CD14-positive monocyte (primary cell): ENCODE data around the gene NACAD. TPM values are rescaled to one million over a fixed set of nuclear protein-coding genes. Genes with fewer than 3 reads are reported as not detected.
A peak's percentile ranks its signal among the peaks of the same experiment; 100 is the strongest.

Experiments
- DNase-seq, 3 donors: peaks; one replicate each; pipeline ENCODE4 v3.0.0-alpha.2; 2011 to 2022
- H2AFZ ChIP-seq: 2 replicates; pipeline ENCODE4 v1.6.0; 2012; ENCODE audit warnings: mild to moderate bottlenecking, low read depth, low read length, inconsistent platforms; ENCODE audit not compliant: insufficient read depth, poor library complexity, severe bottlenecking
- H3K27ac ChIP-seq, 2 donors: 1 replicate in 1 of 2; 2 replicates in 1 of 2; pipeline ENCODE4 v1.5.1; 2012 to 2013; ENCODE audit warnings: low read length in 2 of 2, control low read depth in 1 of 2, inconsistent platforms in 1 of 2, low read depth in 1 of 2, mild to moderate bottlenecking in 1 of 2
- H3K27me3 ChIP-seq, 2 donors: one replicate each; pipeline versions ENCODE4 v1.6.0 to v1.6.1; 2011 to 2013; ENCODE audit warnings: low read length in 2 of 2; ENCODE audit not compliant: control insufficient read depth in 2 of 2, insufficient read depth in 2 of 2
- H3K36me3 ChIP-seq, 2 donors: replicated peaks in 1 of 2; 1 replicate in 1 of 2; 2 replicates in 1 of 2; pipeline versions ENCODE4 v1.5.1 to v1.6.1; 2012 to 2013; ENCODE audit warnings: low read length in 2 of 2, control low read depth in 1 of 2, inconsistent platforms in 1 of 2, mild to moderate bottlenecking in 1 of 2; ENCODE audit not compliant: insufficient read depth in 2 of 2, control insufficient read depth in 1 of 2
- H3K4me1 ChIP-seq, 2 donors: 1 replicate in 1 of 2; 2 replicates in 1 of 2; pipeline versions ENCODE4 v1.5.1 to v1.6.1; 2012 to 2013; ENCODE audit warnings: low read length in 2 of 2, control low read depth in 1 of 2, inconsistent platforms in 1 of 2, mild to moderate bottlenecking in 1 of 2, moderate library complexity in 1 of 2; ENCODE audit not compliant: insufficient read depth in 2 of 2, control insufficient read depth in 1 of 2
- H3K4me2 ChIP-seq: replicated peaks from 2 replicates; pipeline ENCODE3; 2012; ENCODE audit warnings: low read length, moderate library complexity, mild to moderate bottlenecking; ENCODE audit not compliant: poor library complexity, severe bottlenecking; ENCODE audit errors: extremely low read depth
- H3K4me3 ChIP-seq, 3 experiments: fragments of 200-600 bp in 1 of 3; sonication (generic) in 1 of 3; replicated peaks in 1 of 3; 1 replicate in 2 of 3; 2 replicates in 1 of 3; pipeline ENCODE4 v1.5.1; 2011 to 2013; ENCODE audit warnings: low read length in 3 of 3, mild to moderate bottlenecking in 3 of 3, control low read depth in 2 of 3, low read depth in 2 of 3, inconsistent platforms in 1 of 3, moderate library complexity in 1 of 3
- H3K79me2 ChIP-seq: 2 replicates; pipeline ENCODE4 v1.6.0; 2012; ENCODE audit warnings: mild to moderate bottlenecking, control low read depth, inconsistent platforms, low read length, moderate library complexity; ENCODE audit not compliant: insufficient read depth
- H3K9ac ChIP-seq: 2 replicates; pipeline ENCODE4 v1.6.0; 2017; ENCODE audit warnings: low read length, mild to moderate bottlenecking; ENCODE audit not compliant: insufficient read depth, poor library complexity, severe bottlenecking
- H3K9me3 ChIP-seq, 2 donors: replicated peaks in 1 of 2; 1 replicate in 1 of 2; 2 replicates in 1 of 2; pipeline versions ENCODE4 v1.5.1 to v1.6.1; 2012 to 2013; ENCODE audit warnings: low read length in 2 of 2, control low read depth in 1 of 2; ENCODE audit not compliant: control insufficient read depth in 1 of 2, insufficient read depth in 1 of 2
- H4K20me1 ChIP-seq: 2 replicates; pipeline ENCODE4 v1.6.0; 2012; ENCODE audit warnings: mild to moderate bottlenecking, low read length, control low read depth, moderate library complexity; ENCODE audit not compliant: insufficient read depth
- H3K27ac Mint-ChIP-seq, 7 donors: one replicate each; pipeline ENCODE4 v1.8.0; 2020; ENCODE audit warnings: mild to moderate bottlenecking in 7 of 7, mixed read lengths in 7 of 7, moderate library complexity in 6 of 7, inconsistent platforms in 2 of 7
- H3K27me3 Mint-ChIP-seq, 3 donors: one replicate each; pipeline ENCODE4 v1.8.0; 2021 to 2022; ENCODE audit warnings: low read depth in 3 of 3, mild to moderate bottlenecking in 3 of 3, mixed read lengths in 3 of 3, moderate library complexity in 3 of 3, inconsistent platforms in 1 of 3
- H3K36me3 Mint-ChIP-seq, 2 donors: one replicate each; pipeline ENCODE4 v1.8.0; 2020; ENCODE audit warnings: mixed read lengths in 2 of 2, inconsistent platforms in 1 of 2, mild to moderate bottlenecking in 1 of 2
- H3K4me1 Mint-ChIP-seq: one replicate; pipeline ENCODE4 v1.8.0; 2020; ENCODE audit warnings: mild to moderate bottlenecking, mixed read lengths
- H3K4me3 Mint-ChIP-seq, 2 donors: one replicate each; pipeline ENCODE4 v1.8.0; 2020; ENCODE audit warnings: mild to moderate bottlenecking in 2 of 2, mixed read lengths in 2 of 2, moderate library complexity in 1 of 2
- H3K9me3 Mint-ChIP-seq, 7 donors: one replicate each; pipeline ENCODE4 v1.8.0; 2020 to 2022; ENCODE audit warnings: mixed read lengths in 7 of 7, mild to moderate bottlenecking in 6 of 7, moderate library complexity in 6 of 7, inconsistent platforms in 2 of 7
- CTCF ChIP-seq: fragments of 200-600 bp; IDR thresholded peaks from one replicate; pipeline ENCODE4 v1.8.0; 2022; ENCODE audit warnings: antibody characterized with exemption, mild to moderate bottlenecking
- WGBS: methylation state at CpG from one replicate; pipeline ENCODE4 v1.1.5; 2013; ENCODE audit warnings: missing lambda C conversion rate; ENCODE audit not compliant: insufficient coverage; 5-methylcytosine and 5-hydroxymethylcytosine counted together
- intact Hi-C, 2 donors: fragments of 100-400 bp; cut with micrococcal nuclease; formaldehyde crosslinking; loops; one replicate each; pipeline versions ENCODE4 v1.15.0 to v1.15.1; 2023
- polyA plus RNA-seq, 3 donors: library from polyadenylated mRNA; depleted of rRNA in 1 of 3; unstranded in 2 of 3; stranded (reverse) in 1 of 3; fragments of 300-500 nt in 2 of 3; fragments of >200 nt in 1 of 3; fragmentation: Illumina TruSeq in 2 of 3; gene quantifications; 1 replicate in 2 of 3; 2 replicates in 1 of 3; pipeline ENCODE4 v1.2.3, GENCODE V29; 2012 to 2021

Gene NACAD
- polyA plus RNA-seq, 3 donors = 0.04 TPM; not detected in 2

GRCh38 chr7:45044338-45044737, 44.4 kb downstream of the NACAD start:
- peaks cover 68 to 93% of the 10 kb centered on the region in 2 donors for H3K36me3 Mint-ChIP-seq
- DNase-seq = peak in 1 of 3 donors; percentile 46
- WGBS = 100% methylated on average over 3 of the region's 5 CpGs

GRCh38 chr7:45039106-45039505, 49.7 kb downstream of the NACAD start:
- 71% methylated on average over 3 of the region's 5 CpGs for WGBS
- Histone ChIP-seq H3K4me2 (no peak overlapping the region), H3K36me3 (peaks cover 57 to 67% of the 10 kb centered on the region in 2 donors), H2AFZ (no peak overlapping the region), H3K27ac (no peak overlapping the region), H4K20me1 (peaks cover 99% of the 10 kb centered on the region), H3K9ac (no peak overlapping the region), H3K9me3 (no peaks in the 10 kb centered on the region), H3K4me1 (peaks cover 15 to 17% of the 10 kb centered on the region in 2 donors), H3K27me3 (no peaks in the 10 kb centered on the region), H3K4me3 (no peak overlapping the region), H3K79me2 (peaks cover 69% of the 10 kb centered on the region)
- H3K27ac Mint-ChIP-seq = peak overlapping the region in 4 of 7 donors; percentile 44 to 84 (median 72)
- TF ChIP-seq CTCF = no peak
- peaks cover 0 to 2% (median 0%) of the 10 kb centered on the region in 3 donors for H3K27me3 Mint-ChIP-seq
- DNase-seq = no peak
- peaks cover 24% of the 10 kb centered on the region for H3K4me1 Mint-ChIP-seq
- peaks cover 66 to 79% of the 10 kb centered on the region in 2 donors for H3K36me3 Mint-ChIP-seq
- H3K4me3 Mint-ChIP-seq = no peak overlapping the region
- H3K9me3 Mint-ChIP-seq = no peaks in the 10 kb centered on the region
- intact Hi-C loops = no loop called here

More at GRCh38 chr7:45044338-45044737, 44.4 kb downstream of the NACAD start:
- Mint-ChIP-seq H3K27me3 (no peaks in the 10 kb centered on the region), H3K4me3 (no peak overlapping the region), H3K27ac (peak overlapping the region in 6 of 7 donors; percentile 1 to 87 (median 56)), H3K4me1 (peaks cover 4% of the 10 kb centered on the region), H3K9me3 (no peaks in the 10 kb centered on the region)
- Histone ChIP-seq H3K9ac (no peak overlapping the region), H3K27me3 (no peaks in the 10 kb centered on the region), H2AFZ (no peak overlapping the region), H3K79me2 (peaks cover 42% of the 10 kb centered on the region), H3K9me3 (no peaks in the 10 kb centered on the region), H3K4me3 (no peak overlapping the region), H4K20me1 (peaks cover 99% of the 10 kb centered on the region), H3K27ac (peak overlapping the region in 1 of 2 donors; percentile 53), H3K4me1 (no peaks in the 10 kb centered on the region), H3K4me2 (no peak overlapping the region), H3K36me3 (peaks cover 76 to 98% of the 10 kb centered on the region in 2 donors)
- TF ChIP-seq CTCF = no peak
- intact Hi-C loops = no loop called here
